ENCODE measurements around the gene PKD1.

DNA sequence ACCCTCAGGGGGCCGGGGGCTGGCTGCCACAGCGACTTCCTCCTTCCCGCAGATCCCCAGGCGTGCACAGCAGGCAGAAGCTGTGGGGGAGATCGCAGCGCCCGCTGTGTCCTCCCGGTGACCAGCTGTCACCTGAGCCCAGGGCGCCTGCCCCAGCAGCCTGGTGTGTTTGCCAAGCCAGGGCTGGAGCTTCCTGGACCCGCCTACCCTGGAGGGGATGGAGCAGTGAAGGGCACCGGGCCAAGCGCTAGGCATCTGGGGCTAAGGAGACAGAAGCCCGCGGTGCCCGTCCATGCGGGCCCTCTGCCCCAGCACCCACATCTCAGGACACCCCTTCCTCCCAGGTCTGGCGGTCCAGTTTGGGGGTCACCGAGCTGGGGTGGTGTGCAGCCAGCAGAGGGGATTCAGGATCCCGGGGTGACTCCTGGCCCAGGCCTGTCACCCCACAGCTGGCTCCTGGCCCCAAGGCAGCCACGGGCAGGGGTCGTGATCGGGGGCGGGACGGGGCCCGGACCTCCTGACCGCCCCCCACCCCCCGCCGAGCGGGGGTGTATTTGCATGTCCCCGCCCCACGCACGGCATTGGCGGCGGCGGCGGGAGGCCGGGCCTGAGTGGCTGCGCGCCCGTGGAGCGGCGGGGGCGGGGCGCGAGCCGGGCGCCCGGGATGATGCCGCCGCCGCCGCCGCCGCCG, 12.4 kb upstream of the PKD1 start, which contains the start of gene RAB26:
- TF ChIP-seq, protein P1, sequence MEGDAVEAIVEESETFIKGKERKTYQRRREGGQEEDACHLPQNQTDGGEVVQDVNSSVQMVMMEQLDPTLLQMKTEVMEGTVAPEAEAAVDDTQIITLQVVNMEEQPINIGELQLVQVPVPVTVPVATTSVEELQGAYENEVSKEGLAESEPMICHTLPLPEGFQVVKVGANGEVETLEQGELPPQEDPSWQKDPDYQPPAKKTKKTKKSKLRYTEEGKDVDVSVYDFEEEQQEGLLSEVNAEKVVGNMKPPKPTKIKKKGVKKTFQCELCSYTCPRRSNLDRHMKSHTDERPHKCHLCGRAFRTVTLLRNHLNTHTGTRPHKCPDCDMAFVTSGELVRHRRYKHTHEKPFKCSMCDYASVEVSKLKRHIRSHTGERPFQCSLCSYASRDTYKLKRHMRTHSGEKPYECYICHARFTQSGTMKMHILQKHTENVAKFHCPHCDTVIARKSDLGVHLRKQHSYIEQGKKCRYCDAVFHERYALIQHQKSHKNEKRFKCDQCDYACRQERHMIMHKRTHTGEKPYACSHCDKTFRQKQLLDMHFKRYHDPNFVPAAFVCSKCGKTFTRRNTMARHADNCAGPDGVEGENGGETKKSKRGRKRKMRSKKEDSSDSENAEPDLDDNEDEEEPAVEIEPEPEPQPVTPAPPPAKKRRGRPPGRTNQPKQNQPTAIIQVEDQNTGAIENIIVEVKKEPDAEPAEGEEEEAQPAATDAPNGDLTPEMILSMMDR (IDR thresholded peaks at IDR 0.05): no peak
- TF ChIP-seq POLR2A (IDR thresholded peaks at IDR 0.05): peak; percentile 73 to 90 (median 90)

All from body of pancreas (tissue), 4 donors.